HL-60 (cell line): ENCODE measurements around the gene ZP4.

Source experiments
- POLR2AphosphoS5 ChIP-seq: IDR thresholded peaks from 2 replicates; pipeline ENCODE4 v1.6.1; 2012; ENCODE audit warnings: low read depth
- TF ChIP-seq, protein P1 (sequence below): IDR thresholded peaks from one replicate; pipeline ENCODE4 v1.5.1; 2011; ENCODE audit warnings: low read length, control low read depth, inconsistent platforms; ENCODE audit not compliant: insufficient read depth

DNA sequence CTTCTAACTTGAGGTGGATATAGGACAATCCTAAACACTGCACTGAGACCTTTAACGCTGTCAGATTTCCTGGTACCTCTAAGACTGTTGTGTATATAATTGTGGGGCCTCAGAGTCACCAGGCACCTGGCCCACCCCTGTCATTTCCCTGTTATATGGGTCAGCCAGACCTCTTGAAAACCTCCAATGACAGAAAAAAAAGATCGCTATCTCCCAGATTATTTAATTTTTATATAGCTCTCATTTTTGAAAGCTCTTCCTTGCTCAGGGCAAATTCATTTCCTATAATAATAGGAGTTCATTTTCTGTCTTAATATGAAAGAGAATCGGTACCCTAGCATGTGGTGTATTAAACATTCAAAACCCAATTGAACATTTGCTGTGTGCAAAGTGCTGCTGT, 56.7 kb downstream of the ZP4 start:
- TF ChIP-seq, protein P1, sequence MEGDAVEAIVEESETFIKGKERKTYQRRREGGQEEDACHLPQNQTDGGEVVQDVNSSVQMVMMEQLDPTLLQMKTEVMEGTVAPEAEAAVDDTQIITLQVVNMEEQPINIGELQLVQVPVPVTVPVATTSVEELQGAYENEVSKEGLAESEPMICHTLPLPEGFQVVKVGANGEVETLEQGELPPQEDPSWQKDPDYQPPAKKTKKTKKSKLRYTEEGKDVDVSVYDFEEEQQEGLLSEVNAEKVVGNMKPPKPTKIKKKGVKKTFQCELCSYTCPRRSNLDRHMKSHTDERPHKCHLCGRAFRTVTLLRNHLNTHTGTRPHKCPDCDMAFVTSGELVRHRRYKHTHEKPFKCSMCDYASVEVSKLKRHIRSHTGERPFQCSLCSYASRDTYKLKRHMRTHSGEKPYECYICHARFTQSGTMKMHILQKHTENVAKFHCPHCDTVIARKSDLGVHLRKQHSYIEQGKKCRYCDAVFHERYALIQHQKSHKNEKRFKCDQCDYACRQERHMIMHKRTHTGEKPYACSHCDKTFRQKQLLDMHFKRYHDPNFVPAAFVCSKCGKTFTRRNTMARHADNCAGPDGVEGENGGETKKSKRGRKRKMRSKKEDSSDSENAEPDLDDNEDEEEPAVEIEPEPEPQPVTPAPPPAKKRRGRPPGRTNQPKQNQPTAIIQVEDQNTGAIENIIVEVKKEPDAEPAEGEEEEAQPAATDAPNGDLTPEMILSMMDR = no peak
- no peak for TF ChIP-seq POLR2AphosphoS5
